ENCODE results near the gene PRCC. TPM values are rescaled to one million over a fixed set of nuclear protein-coding genes. Genes with fewer than 3 reads are reported as not detected.
A peak's percentile ranks its signal among the peaks of the same experiment; 100 is the strongest.

The PRCC gene
- total and polyA plus RNA-seq, 2 of the 13 experiments (the other 11 are each of a cell fraction or from before 2014, with no cell fraction given) = 24.2 to 40.5 TPM

DNA sequence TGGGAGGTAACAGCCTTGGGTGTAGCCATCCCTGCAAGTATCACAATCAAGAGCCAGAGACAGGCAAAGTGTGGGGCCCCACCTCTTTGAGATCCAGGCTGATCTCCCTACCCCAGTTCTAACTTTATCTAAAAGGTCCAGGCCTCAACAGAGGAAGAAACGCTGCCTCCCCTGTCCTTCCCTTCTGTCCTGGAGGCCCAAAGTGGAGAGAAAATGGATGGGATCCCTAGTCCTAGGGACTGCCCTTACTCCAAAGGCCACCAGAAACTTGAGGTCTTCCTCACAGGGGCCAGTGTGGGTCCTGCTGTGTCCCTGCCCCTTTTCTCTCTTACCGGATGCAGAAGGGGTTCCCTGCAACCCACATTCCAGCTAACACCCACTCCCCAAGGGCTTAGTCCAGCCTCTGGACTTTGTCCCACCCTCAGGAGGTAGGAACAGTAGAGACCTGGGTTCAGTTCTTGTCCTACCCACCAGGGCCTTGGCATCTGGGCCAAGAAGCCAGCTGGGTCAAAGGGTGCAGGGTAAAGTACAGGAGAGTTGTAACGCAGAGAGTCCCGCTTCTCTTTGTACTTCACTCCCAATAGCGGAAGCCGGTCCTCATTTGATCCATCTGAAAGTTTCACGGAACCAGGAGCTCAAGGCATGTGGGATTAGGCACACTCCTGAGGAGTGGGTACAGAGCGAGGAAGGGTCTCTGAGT, 17.8 kb upstream of the PRCC start (continued):
- TF ChIP-seq, protein P1, sequence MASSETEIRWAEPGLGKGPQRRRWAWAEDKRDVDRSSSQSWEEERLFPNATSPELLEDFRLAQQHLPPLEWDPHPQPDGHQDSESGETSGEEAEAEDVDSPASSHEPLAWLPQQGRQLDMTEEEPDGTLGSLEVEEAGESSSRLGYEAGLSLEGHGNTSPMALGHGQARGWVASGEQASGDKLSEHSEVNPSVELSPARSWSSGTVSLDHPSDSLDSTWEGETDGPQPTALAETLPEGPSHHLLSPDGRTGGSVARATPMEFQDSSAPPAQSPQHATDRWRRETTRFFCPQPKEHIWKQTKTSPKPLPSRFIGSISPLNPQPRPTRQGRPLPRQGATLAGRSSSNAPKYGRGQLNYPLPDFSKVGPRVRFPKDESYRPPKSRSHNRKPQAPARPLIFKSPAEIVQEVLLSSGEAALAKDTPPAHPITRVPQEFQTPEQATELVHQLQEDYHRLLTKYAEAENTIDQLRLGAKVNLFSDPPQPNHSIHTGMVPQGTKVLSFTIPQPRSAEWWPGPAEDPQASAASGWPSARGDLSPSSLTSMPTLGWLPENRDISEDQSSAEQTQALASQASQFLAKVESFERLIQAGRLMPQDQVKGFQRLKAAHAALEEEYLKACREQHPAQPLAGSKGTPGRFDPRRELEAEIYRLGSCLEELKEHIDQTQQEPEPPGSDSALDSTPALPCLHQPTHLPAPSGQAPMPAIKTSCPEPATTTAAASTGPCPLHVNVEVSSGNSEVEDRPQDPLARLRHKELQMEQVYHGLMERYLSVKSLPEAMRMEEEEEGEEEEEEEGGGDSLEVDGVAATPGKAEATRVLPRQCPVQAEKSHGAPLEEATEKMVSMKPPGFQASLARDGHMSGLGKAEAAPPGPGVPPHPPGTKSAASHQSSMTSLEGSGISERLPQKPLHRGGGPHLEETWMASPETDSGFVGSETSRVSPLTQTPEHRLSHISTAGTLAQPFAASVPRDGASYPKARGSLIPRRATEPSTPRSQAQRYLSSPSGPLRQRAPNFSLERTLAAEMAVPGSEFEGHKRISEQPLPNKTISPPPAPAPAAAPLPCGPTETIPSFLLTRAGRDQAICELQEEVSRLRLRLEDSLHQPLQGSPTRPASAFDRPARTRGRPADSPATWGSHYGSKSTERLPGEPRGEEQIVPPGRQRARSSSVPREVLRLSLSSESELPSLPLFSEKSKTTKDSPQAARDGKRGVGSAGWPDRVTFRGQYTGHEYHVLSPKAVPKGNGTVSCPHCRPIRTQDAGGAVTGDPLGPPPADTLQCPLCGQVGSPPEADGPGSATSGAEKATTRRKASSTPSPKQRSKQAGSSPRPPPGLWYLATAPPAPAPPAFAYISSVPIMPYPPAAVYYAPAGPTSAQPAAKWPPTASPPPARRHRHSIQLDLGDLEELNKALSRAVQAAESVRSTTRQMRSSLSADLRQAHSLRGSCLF (CRISPR knock-in tag; IDR thresholded peaks at IDR 0.05; ENCODE audit: borderline replicate concordance) = no peak
- TF ChIP-seq TCF7L2 (IDR thresholded peaks at IDR 0.05; ENCODE audit: low read depth, low read length) = no peak
- no peak for TF ChIP-seq ZNF577 (CRISPR knock-in tag; IDR thresholded peaks at IDR 0.05; ENCODE audit: borderline replicate concordance, low read depth)
- TF ChIP-seq ZNF30 (CRISPR knock-in tag; IDR thresholded peaks at IDR 0.05) = no peak
- TF ChIP-seq, protein P2, sequence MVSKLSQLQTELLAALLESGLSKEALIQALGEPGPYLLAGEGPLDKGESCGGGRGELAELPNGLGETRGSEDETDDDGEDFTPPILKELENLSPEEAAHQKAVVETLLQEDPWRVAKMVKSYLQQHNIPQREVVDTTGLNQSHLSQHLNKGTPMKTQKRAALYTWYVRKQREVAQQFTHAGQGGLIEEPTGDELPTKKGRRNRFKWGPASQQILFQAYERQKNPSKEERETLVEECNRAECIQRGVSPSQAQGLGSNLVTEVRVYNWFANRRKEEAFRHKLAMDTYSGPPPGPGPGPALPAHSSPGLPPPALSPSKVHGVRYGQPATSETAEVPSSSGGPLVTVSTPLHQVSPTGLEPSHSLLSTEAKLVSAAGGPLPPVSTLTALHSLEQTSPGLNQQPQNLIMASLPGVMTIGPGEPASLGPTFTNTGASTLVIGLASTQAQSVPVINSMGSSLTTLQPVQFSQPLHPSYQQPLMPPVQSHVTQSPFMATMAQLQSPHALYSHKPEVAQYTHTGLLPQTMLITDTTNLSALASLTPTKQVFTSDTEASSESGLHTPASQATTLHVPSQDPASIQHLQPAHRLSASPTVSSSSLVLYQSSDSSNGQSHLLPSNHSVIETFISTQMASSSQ (IDR thresholded peaks at IDR 0.05; ENCODE audit: low read depth) = no peak
- TF ChIP-seq, protein P2 (CRISPR knock-in tag; IDR thresholded peaks at IDR 0.05; ENCODE audit: borderline replicate concordance) = no peak
- no peak for TF ChIP-seq SMC3 (IDR thresholded peaks at IDR 0.05; ENCODE audit: low read length)
- TF ChIP-seq, protein P3, sequence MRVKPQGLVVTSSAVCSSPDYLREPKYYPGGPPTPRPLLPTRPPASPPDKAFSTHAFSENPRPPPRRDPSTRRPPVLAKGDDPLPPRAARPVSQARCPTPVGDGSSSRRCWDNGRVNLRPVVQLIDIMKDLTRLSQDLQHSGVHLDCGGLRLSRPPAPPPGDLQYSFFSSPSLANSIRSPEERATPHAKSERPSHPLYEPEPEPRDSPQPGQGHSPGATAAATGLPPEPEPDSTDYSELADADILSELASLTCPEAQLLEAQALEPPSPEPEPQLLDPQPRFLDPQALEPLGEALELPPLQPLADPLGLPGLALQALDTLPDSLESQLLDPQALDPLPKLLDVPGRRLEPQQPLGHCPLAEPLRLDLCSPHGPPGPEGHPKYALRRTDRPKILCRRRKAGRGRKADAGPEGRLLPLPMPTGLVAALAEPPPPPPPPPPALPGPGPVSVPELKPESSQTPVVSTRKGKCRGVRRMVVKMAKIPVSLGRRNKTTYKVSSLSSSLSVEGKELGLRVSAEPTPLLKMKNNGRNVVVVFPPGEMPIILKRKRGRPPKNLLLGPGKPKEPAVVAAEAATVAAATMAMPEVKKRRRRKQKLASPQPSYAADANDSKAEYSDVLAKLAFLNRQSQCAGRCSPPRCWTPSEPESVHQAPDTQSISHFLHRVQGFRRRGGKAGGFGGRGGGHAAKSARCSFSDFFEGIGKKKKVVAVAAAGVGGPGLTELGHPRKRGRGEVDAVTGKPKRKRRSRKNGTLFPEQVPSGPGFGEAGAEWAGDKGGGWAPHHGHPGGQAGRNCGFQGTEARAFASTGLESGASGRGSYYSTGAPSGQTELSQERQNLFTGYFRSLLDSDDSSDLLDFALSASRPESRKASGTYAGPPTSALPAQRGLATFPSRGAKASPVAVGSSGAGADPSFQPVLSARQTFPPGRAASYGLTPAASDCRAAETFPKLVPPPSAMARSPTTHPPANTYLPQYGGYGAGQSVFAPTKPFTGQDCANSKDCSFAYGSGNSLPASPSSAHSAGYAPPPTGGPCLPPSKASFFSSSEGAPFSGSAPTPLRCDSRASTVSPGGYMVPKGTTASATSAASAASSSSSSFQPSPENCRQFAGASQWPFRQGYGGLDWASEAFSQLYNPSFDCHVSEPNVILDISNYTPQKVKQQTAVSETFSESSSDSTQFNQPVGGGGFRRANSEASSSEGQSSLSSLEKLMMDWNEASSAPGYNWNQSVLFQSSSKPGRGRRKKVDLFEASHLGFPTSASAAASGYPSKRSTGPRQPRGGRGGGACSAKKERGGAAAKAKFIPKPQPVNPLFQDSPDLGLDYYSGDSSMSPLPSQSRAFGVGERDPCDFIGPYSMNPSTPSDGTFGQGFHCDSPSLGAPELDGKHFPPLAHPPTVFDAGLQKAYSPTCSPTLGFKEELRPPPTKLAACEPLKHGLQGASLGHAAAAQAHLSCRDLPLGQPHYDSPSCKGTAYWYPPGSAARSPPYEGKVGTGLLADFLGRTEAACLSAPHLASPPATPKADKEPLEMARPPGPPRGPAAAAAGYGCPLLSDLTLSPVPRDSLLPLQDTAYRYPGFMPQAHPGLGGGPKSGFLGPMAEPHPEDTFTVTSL (CRISPR knock-in tag; IDR thresholded peaks at IDR 0.05; ENCODE audit: borderline replicate concordance) = no peak
- TF ChIP-seq TCF7 (IDR thresholded peaks at IDR 0.05; ENCODE audit: low read depth) = peak; percentile 29; the same call in 1 of the 2 replicates
- no peak for TF ChIP-seq ZNF33A (CRISPR knock-in tag; IDR thresholded peaks at IDR 0.05; ENCODE audit: borderline replicate concordance)
- TF ChIP-seq, protein P4, sequence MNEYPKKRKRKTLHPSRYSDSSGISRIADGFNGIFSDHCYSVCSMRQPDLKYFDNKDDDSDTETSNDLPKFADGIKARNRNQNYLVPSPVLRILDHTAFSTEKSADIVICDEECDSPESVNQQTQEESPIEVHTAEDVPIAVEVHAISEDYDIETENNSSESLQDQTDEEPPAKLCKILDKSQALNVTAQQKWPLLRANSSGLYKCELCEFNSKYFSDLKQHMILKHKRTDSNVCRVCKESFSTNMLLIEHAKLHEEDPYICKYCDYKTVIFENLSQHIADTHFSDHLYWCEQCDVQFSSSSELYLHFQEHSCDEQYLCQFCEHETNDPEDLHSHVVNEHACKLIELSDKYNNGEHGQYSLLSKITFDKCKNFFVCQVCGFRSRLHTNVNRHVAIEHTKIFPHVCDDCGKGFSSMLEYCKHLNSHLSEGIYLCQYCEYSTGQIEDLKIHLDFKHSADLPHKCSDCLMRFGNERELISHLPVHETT (CRISPR knock-in tag; conservative IDR thresholded peaks at IDR 0.05) = no peak
- TF ChIP-seq ZNF20 (CRISPR knock-in tag; IDR thresholded peaks at IDR 0.05) = no peak
